Measurements from ENCODE around the gene PACRG. TPM values are rescaled to one million over a fixed set of nuclear protein-coding genes. Genes with fewer than 3 reads are reported as not detected.

Gene PACRG
- total and polyA plus RNA-seq, 8 donors, result 1.8 to 28.6 (median 3.2) TPM; not detected in 2

- TF ChIP-seq CTCF (IDR thresholded peaks at IDR 0.05), result no peak
- TF ChIP-seq POLR2AphosphoS5 (IDR thresholded peaks at IDR 0.05), result no peak
- TF ChIP-seq EP300 (IDR thresholded peaks at IDR 0.05), result no peak
- no peak overlapping the region for H3K27ac ChIP-seq
- H3K9me3 ChIP-seq, result peaks cover 0 to 4% (median 0%) of the 10 kb centered on the region in 4 donors
- DNase-seq, result no peak
- 93 to 97% (median 94%) methylated on average over 10 to 11 of the region's 11 CpGs for WGBS, 5 donors
- intact Hi-C loops (cut with DNase I; ENCODE audit: low total_unique reads), result no loop called here
- no peaks in the 10 kb centered on the region for H3K4me1 ChIP-seq
- H3K27me3 ChIP-seq, result no peaks in the 10 kb centered on the region
- no peaks in the 10 kb centered on the region for H3K36me3 ChIP-seq
- no peak overlapping the region for H3K4me3 ChIP-seq
Measured at GRCh38 chr6:163169521-163169920, 441.7 kb downstream of the PACRG start.

DNA sequence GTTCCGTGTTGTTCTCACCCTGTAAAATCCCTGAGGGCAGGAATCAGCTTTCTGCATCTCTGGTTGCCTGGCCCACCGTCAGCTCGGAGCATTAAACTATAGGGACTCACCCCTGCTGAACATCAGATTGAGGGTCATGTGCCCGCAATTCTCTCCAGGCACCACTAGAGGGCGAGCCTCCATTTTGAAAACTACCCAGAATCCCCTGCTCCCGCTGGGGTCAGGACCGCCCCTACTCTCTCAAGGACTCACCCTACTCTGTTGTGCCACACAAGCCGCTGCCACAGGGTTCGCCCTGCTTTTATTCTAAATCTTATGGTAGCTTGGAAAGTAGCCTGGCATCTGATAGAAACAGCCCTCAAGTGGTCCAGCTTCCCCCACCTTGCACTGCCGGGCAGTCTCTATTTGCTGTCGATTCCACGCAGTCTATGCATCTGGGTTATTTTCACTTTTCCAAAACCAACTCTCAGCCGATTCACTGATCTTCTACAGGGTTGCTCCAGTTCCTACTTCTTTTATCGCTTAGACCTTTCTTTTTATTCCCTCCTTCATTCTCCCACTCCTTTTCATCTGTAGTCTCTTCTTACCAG lies 442.6 kb downstream of the PACRG start:
- Histone ChIP-seq H3K4me3 (no peak overlapping the region), H3K27me3 (no peaks in the 10 kb centered on the region), H3K9me3 (peaks cover 0 to 4% (median 0%) of the 10 kb centered on the region in 4 donors), H3K4me1 (no peaks in the 10 kb centered on the region), H3K27ac (no peak overlapping the region), H3K36me3 (no peaks in the 10 kb centered on the region)
- no peak for DNase-seq
- intact Hi-C loops (cut with DNase I; ENCODE audit: low total_unique reads), result no loop called here
- TF ChIP-seq EP300 (IDR thresholded peaks at IDR 0.05) (no peak), POLR2A (IDR thresholded peaks at IDR 0.05) (no peak), CTCF (IDR thresholded peaks at IDR 0.05) (peak in 3 of 7 experiments; percentile 15 to 56 (median 43))
- 86 to 93% (median 89%) methylated on average over 14 of the region's 14 CpGs for WGBS, 5 donors

DNA sequence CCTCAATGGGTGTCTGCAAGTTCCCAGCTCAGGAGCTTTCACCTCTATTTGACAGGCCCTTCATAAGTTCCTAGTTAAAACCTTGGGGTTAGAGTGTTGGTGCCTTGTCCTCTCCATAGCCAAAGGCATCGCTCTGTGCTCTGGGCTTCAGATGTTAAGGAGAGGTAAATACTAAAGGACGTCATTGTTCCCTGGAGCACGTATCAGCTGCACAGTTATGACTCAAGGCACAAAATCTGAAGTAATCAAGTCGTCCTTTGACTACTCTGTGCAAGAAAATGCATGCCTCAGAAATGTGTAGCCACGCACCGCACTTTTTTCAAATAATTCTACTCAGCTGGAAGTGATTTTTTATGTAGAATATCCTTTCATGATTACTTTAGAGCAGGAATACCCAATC lies 446.0 kb downstream of the PACRG start:
- WGBS, 5 donors, result 76 to 90% (median 85%) methylated on average over 6 of the region's 6 CpGs
- peaks cover 0 to 4% (median 0%) of the 10 kb centered on the region in 4 donors for H3K9me3 ChIP-seq
- no peak overlapping the region for H3K27ac ChIP-seq
- no peaks in the 10 kb centered on the region for H3K4me1 ChIP-seq
- H3K36me3 ChIP-seq, result no peaks in the 10 kb centered on the region
- intact Hi-C loops (cut with DNase I; ENCODE audit: low total_unique reads), result no loop called here
- no peak for DNase-seq
- H3K4me3 ChIP-seq, result no peak overlapping the region
- no peaks in the 10 kb centered on the region for H3K27me3 ChIP-seq
- no peak for TF ChIP-seq POLR2AphosphoS5 (IDR thresholded peaks at IDR 0.05)
- no peak for TF ChIP-seq CTCF (IDR thresholded peaks at IDR 0.05)

DNA sequence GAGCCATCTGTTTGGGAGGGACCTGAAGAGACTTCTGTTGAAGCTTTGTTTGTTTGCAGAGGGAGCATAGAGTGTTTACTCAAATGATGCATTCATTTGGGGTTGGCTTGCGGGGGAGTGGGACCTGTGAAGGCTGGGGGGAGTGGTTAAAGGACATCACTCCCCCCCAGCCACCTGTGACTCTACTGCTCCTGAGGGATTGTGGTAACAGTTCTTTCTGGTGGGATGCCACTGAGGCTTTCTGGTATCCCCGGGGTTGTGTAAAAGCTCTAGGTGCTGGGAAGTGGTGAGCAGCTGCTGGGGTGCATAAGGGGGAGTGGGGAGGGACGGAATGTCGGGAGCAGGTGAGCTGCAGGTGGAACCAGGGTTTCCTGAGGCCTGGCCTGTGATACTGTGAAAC lies 447.5 kb downstream of the PACRG start:
- no peak for DNase-seq
- Histone ChIP-seq H3K27ac (no peak overlapping the region), H3K4me1 (no peaks in the 10 kb centered on the region), H3K4me3 (no peak overlapping the region), H3K36me3 (no peaks in the 10 kb centered on the region), H3K27me3 (no peaks in the 10 kb centered on the region), H3K9me3 (no peaks in the 10 kb centered on the region)
- no peak for TF ChIP-seq EP300 (IDR thresholded peaks at IDR 0.05)
- TF ChIP-seq POLR2AphosphoS5 (IDR thresholded peaks at IDR 0.05), result no peak
- intact Hi-C loops (cut with DNase I; ENCODE audit: low total_unique reads), result no loop called here
- WGBS, 5 donors, result 60 to 75% (median 64%) methylated on average over 4 of the region's 4 CpGs

GRCh38 chr6:163176097-163176496 lies 448.3 kb downstream of the PACRG start:
- H3K36me3 ChIP-seq, result no peaks in the 10 kb centered on the region
- 46 to 60% (median 56%) methylated on average over 3 of the region's 3 CpGs for WGBS, 5 donors
- H3K4me3 ChIP-seq, result no peak overlapping the region
- H3K27ac ChIP-seq, result no peak overlapping the region
- TF ChIP-seq EP300 (IDR thresholded peaks at IDR 0.05), result no peak
- no peak for TF ChIP-seq POLR2A (IDR thresholded peaks at IDR 0.05)
- TF ChIP-seq CTCF (IDR thresholded peaks at IDR 0.05), result no peak
- no peak for TF ChIP-seq POLR2AphosphoS5 (IDR thresholded peaks at IDR 0.05)
- no peak for DNase-seq
- peaks cover 0 to 4% (median 0%) of the 10 kb centered on the region in 4 donors for H3K4me1 ChIP-seq
- no peaks in the 10 kb centered on the region for H3K9me3 ChIP-seq
- H3K27me3 ChIP-seq, result no peaks in the 10 kb centered on the region
- intact Hi-C loops (cut with DNase I; ENCODE audit: low total_unique reads), result no loop called here

Data from stomach (tissue), 9 donors.